ENCODE data around the gene NUP54.

The NUP54 gene

GRCh38 chr4:76179398-76180318, 31.5 kb upstream of the NUP54 start:
- H3K4me2 ChIP-seq (ENCODE audit: insufficient read depth, low read length): no peak overlapping the region
- DNase-seq (peak; percentile 76), ATAC-seq (ENCODE audit: insufficient read depth, low read depth) (peak; percentile 99)
- H3K79me2 ChIP-seq (ENCODE audit: insufficient read depth, low read length): no peaks in the 10 kb centered on the region
- no peaks in the 10 kb centered on the region; the same call in 1 of the 2 replicates for H4K20me1 ChIP-seq (ENCODE audit: insufficient read depth, low read length)
- H3K4me1 ChIP-seq (ENCODE audit: insufficient read depth, low read length): no peaks in the 10 kb centered on the region
- peaks cover 22% of the 10 kb centered on the region for H3K36me3 ChIP-seq (ENCODE audit: insufficient read depth, low read length)
- no peak overlapping the region for H2AFZ ChIP-seq (ENCODE audit: low read depth, low read length)
- H3K9me3 ChIP-seq (ENCODE audit: insufficient read depth, low read length, severe bottlenecking): no peaks in the 10 kb centered on the region
- no peak overlapping the region for H3K4me3 ChIP-seq (ENCODE audit: low read depth in 1 of 2, low read length in 2 of 2)
- TF ChIP-seq, protein P1, sequence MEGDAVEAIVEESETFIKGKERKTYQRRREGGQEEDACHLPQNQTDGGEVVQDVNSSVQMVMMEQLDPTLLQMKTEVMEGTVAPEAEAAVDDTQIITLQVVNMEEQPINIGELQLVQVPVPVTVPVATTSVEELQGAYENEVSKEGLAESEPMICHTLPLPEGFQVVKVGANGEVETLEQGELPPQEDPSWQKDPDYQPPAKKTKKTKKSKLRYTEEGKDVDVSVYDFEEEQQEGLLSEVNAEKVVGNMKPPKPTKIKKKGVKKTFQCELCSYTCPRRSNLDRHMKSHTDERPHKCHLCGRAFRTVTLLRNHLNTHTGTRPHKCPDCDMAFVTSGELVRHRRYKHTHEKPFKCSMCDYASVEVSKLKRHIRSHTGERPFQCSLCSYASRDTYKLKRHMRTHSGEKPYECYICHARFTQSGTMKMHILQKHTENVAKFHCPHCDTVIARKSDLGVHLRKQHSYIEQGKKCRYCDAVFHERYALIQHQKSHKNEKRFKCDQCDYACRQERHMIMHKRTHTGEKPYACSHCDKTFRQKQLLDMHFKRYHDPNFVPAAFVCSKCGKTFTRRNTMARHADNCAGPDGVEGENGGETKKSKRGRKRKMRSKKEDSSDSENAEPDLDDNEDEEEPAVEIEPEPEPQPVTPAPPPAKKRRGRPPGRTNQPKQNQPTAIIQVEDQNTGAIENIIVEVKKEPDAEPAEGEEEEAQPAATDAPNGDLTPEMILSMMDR (IDR thresholded peaks at IDR 0.05; ENCODE audit: borderline replicate concordance, extremely low read depth, low read length, poor library complexity, severe bottlenecking): peak; percentile 90
- no peak for TF ChIP-seq EZH2 (IDR thresholded peaks at IDR 0.05; ENCODE audit: borderline replicate concordance, low read depth, low read length, severe bottlenecking)
- no peaks in the 10 kb centered on the region for H3K27me3 ChIP-seq (ENCODE audit: insufficient read depth, low read length, poor library complexity)
- no peak overlapping the region for H3K27ac ChIP-seq (ENCODE audit: low read length)
- H3K9ac ChIP-seq (ENCODE audit: low read depth, low read length): no peak overlapping the region

GRCh38 chr4:76178296-76178695, 30.1 kb upstream of the NUP54 start:
- no peaks in the 10 kb centered on the region; the same call in 1 of the 2 replicates for H4K20me1 ChIP-seq (ENCODE audit: insufficient read depth, low read length)
- DNase-seq: no peak
- peaks cover 35% of the 10 kb centered on the region for H3K36me3 ChIP-seq (ENCODE audit: insufficient read depth, low read length)
- ATAC-seq (ENCODE audit: insufficient read depth, low read depth): no peak
- no peak overlapping the region for H3K4me3 ChIP-seq (ENCODE audit: low read depth in 1 of 2, low read length in 2 of 2)
- H3K9ac ChIP-seq (ENCODE audit: low read depth, low read length): no peak overlapping the region
- H3K27me3 ChIP-seq (ENCODE audit: insufficient read depth, low read length, poor library complexity): no peaks in the 10 kb centered on the region
- H3K4me2 ChIP-seq (ENCODE audit: insufficient read depth, low read length): no peak overlapping the region
- no peaks in the 10 kb centered on the region for H3K79me2 ChIP-seq (ENCODE audit: insufficient read depth, low read length)
- H2AFZ ChIP-seq (ENCODE audit: low read depth, low read length): no peak overlapping the region
- H3K9me3 ChIP-seq (ENCODE audit: insufficient read depth, low read length, severe bottlenecking): no peaks in the 10 kb centered on the region
- H3K4me1 ChIP-seq (ENCODE audit: insufficient read depth, low read length): no peaks in the 10 kb centered on the region
- TF ChIP-seq EZH2 (IDR thresholded peaks at IDR 0.05; ENCODE audit: borderline replicate concordance, low read depth, low read length, severe bottlenecking): no peak
- TF ChIP-seq, protein P1 (IDR thresholded peaks at IDR 0.05; ENCODE audit: borderline replicate concordance, extremely low read depth, low read length, poor library complexity, severe bottlenecking): no peak
- H3K27ac ChIP-seq (ENCODE audit: low read length): no peak overlapping the region

GRCh38 chr4:76177709-76178108, 29.5 kb upstream of the NUP54 start:
- Histone ChIP-seq H3K4me3 (ENCODE audit: low read depth in 1 of 2, low read length in 2 of 2) (no peak overlapping the region), H3K9me3 (ENCODE audit: insufficient read depth, low read length, severe bottlenecking) (no peaks in the 10 kb centered on the region), H2AFZ (ENCODE audit: low read depth, low read length) (no peak overlapping the region), H3K27ac (ENCODE audit: low read length) (no peak overlapping the region), H3K4me1 (ENCODE audit: insufficient read depth, low read length) (no peaks in the 10 kb centered on the region), H3K9ac (ENCODE audit: low read depth, low read length) (no peak overlapping the region), H3K36me3 (ENCODE audit: insufficient read depth, low read length) (peaks cover 41% of the 10 kb centered on the region), H4K20me1 (ENCODE audit: insufficient read depth, low read length) (no peaks in the 10 kb centered on the region), H3K4me2 (ENCODE audit: insufficient read depth, low read length) (no peak overlapping the region), H3K79me2 (ENCODE audit: insufficient read depth, low read length) (no peaks in the 10 kb centered on the region), H3K27me3 (ENCODE audit: insufficient read depth, low read length, poor library complexity) (no peaks in the 10 kb centered on the region)
- ATAC-seq (ENCODE audit: insufficient read depth, low read depth) (no peak), DNase-seq (no peak)
- TF ChIP-seq EZH2 (IDR thresholded peaks at IDR 0.05; ENCODE audit: borderline replicate concordance, low read depth, low read length, severe bottlenecking): no peak
- TF ChIP-seq, protein P1 (IDR thresholded peaks at IDR 0.05; ENCODE audit: borderline replicate concordance, extremely low read depth, low read length, poor library complexity, severe bottlenecking): no peak

All from DND-41 (cell line).